ENCODE results near the gene UAP1. TPM values are rescaled to one million over a fixed set of nuclear protein-coding genes. Genes with fewer than 3 reads are reported as not detected.
"Not testable (repeated sequence)": the region's sequence is repeated elsewhere in the genome, so short reads cannot be mapped to it uniquely, and the experiment has no call there.

UAP1 gene
- total RNA-seq, 1 donor from 2014 or later = 103 TPM

- Histone ChIP-seq H4K20me1 (ENCODE audit: insufficient read depth, low read length) (peaks cover 34% of the 10 kb centered on the region), H3K9me3 (ENCODE audit: insufficient read depth, low read depth, low read length) (no peaks in the 10 kb centered on the region), H3K79me2 (ENCODE audit: insufficient read depth, low read length) (peaks cover 64% of the 10 kb centered on the region), H3K27me3 (ENCODE audit: insufficient read depth, low read length) (no peaks in the 10 kb centered on the region), H3K9ac (ENCODE audit: low read length) (no peak overlapping the region), H3K4me2 (ENCODE audit: low read length) (no peak overlapping the region), H2AFZ (ENCODE audit: low read depth, low read length) (no peak overlapping the region), H3K4me3 (ENCODE audit: insufficient read depth, low read depth, low read length) (no peak overlapping the region), H3K27ac (ENCODE audit: low read depth, low read length) (no peak overlapping the region), H3K36me3 (ENCODE audit: insufficient read depth, low read length) (peaks cover 56% of the 10 kb centered on the region), H3K4me1 (ENCODE audit: insufficient read depth, low read length) (no peaks in the 10 kb centered on the region)
- Mint-ChIP-seq H3K27me3 (ENCODE audit: low read depth, unreplicated experiment) (no peaks in the 10 kb centered on the region), H3K4me1 (ENCODE audit: low read depth, unreplicated experiment) (no peaks in the 10 kb centered on the region), H3K4me3 (ENCODE audit: unreplicated experiment) (no peak overlapping the region), H3K9me3 (ENCODE audit: unreplicated experiment) (no peaks in the 10 kb centered on the region), H3K36me3 (ENCODE audit: low read depth, unreplicated experiment) (peaks cover 4% of the 10 kb centered on the region), H3K27ac (ENCODE audit: unreplicated experiment) (no peak overlapping the region)
- TF ChIP-seq CTCF (IDR thresholded peaks at IDR 0.05; ENCODE audit: insufficient read depth, low read depth, low read length) = no peak
- FAIRE-seq = no peak
- DNase-seq (ENCODE audit: low read depth) = no peak
These were observed 18.8 kb downstream of the UAP1 start for GRCh38 chr1:162580308-162580707.

- not testable (repeated sequence) for H3K9me3 Mint-ChIP-seq (ENCODE audit: unreplicated experiment); FAIRE-seq; H2AFZ ChIP-seq (ENCODE audit: low read depth, low read length); DNase-seq (ENCODE audit: low read depth); H3K9ac ChIP-seq (ENCODE audit: low read length); H3K4me3 ChIP-seq (ENCODE audit: insufficient read depth, low read depth, low read length); H3K9me3 ChIP-seq (ENCODE audit: insufficient read depth, low read depth, low read length); H3K36me3 Mint-ChIP-seq (ENCODE audit: low read depth, unreplicated experiment); H3K27me3 Mint-ChIP-seq (ENCODE audit: low read depth, unreplicated experiment); H3K27ac Mint-ChIP-seq (ENCODE audit: unreplicated experiment); H3K4me2 ChIP-seq (ENCODE audit: low read length); H3K27ac ChIP-seq (ENCODE audit: low read depth, low read length); H3K4me1 ChIP-seq (ENCODE audit: insufficient read depth, low read length); H3K4me3 Mint-ChIP-seq (ENCODE audit: unreplicated experiment); H3K27me3 ChIP-seq (ENCODE audit: insufficient read depth, low read length); H3K4me1 Mint-ChIP-seq (ENCODE audit: low read depth, unreplicated experiment)
- peaks cover 23% of the 10 kb centered on the region for H4K20me1 ChIP-seq (ENCODE audit: insufficient read depth, low read length)
- peaks cover 39% of the 10 kb centered on the region for H3K79me2 ChIP-seq (ENCODE audit: insufficient read depth, low read length)
- H3K36me3 ChIP-seq (ENCODE audit: insufficient read depth, low read length) = peaks cover 64% of the 10 kb centered on the region
These were observed 21.4 kb downstream of the UAP1 start for GRCh38 chr1:162582901-162583300.

- not testable (repeated sequence) for FAIRE-seq; H3K27me3 ChIP-seq (ENCODE audit: insufficient read depth, low read length); H3K27ac ChIP-seq (ENCODE audit: low read depth, low read length)
These were observed 23.6 kb downstream of the UAP1 start for GRCh38 chr1:162585101-162585500.

GRCh38 chr1:162587347-162587746, 25.8 kb downstream of the UAP1 start:
- Histone ChIP-seq H3K79me2 (ENCODE audit: insufficient read depth, low read length) (peaks cover 12% of the 10 kb centered on the region), H4K20me1 (ENCODE audit: insufficient read depth, low read length) (peaks cover 25% of the 10 kb centered on the region), H3K27ac (ENCODE audit: low read depth, low read length) (no peak overlapping the region), H2AFZ (ENCODE audit: low read depth, low read length) (no peak overlapping the region), H3K36me3 (ENCODE audit: insufficient read depth, low read length) (peaks cover 54% of the 10 kb centered on the region), H3K9ac (ENCODE audit: low read length) (no peak overlapping the region), H3K4me3 (ENCODE audit: insufficient read depth, low read depth, low read length) (no peak overlapping the region), H3K4me2 (ENCODE audit: low read length) (no peak overlapping the region), H3K27me3 (ENCODE audit: insufficient read depth, low read length) (no peaks in the 10 kb centered on the region), H3K4me1 (ENCODE audit: insufficient read depth, low read length) (no peaks in the 10 kb centered on the region), H3K9me3 (ENCODE audit: insufficient read depth, low read depth, low read length) (no peaks in the 10 kb centered on the region)
- Mint-ChIP-seq H3K36me3 (ENCODE audit: low read depth, unreplicated experiment) (peaks cover 8% of the 10 kb centered on the region), H3K4me3 (ENCODE audit: unreplicated experiment) (no peak overlapping the region), H3K27ac (ENCODE audit: unreplicated experiment) (no peak overlapping the region), H3K27me3 (ENCODE audit: low read depth, unreplicated experiment) (no peaks in the 10 kb centered on the region), H3K4me1 (ENCODE audit: low read depth, unreplicated experiment) (peaks cover 6% of the 10 kb centered on the region), H3K9me3 (ENCODE audit: unreplicated experiment) (no peaks in the 10 kb centered on the region)
- TF ChIP-seq EZH2 (IDR thresholded peaks at IDR 0.05; ENCODE audit: insufficient read depth, low read length) (no peak), CTCF (IDR thresholded peaks at IDR 0.05; ENCODE audit: insufficient read depth, low read depth, low read length) (no peak)
- DNase-seq (ENCODE audit: low read depth) (no peak), FAIRE-seq (no peak)

More at GRCh38 chr1:162585101-162585500, 23.6 kb downstream of the UAP1 start:
- H3K36me3 ChIP-seq (ENCODE audit: insufficient read depth, low read length) = peaks cover 63% of the 10 kb centered on the region
- H3K4me3 Mint-ChIP-seq (ENCODE audit: unreplicated experiment); H3K27me3 Mint-ChIP-seq (ENCODE audit: low read depth, unreplicated experiment); H3K4me3 ChIP-seq (ENCODE audit: insufficient read depth, low read depth, low read length); H3K9me3 ChIP-seq (ENCODE audit: insufficient read depth, low read depth, low read length); H3K4me1 ChIP-seq (ENCODE audit: insufficient read depth, low read length); H3K4me2 ChIP-seq (ENCODE audit: low read length); H3K36me3 Mint-ChIP-seq (ENCODE audit: low read depth, unreplicated experiment); H3K4me1 Mint-ChIP-seq (ENCODE audit: low read depth, unreplicated experiment); H3K27ac Mint-ChIP-seq (ENCODE audit: unreplicated experiment); H3K9me3 Mint-ChIP-seq (ENCODE audit: unreplicated experiment); H3K9ac ChIP-seq (ENCODE audit: low read length); DNase-seq (ENCODE audit: low read depth); H2AFZ ChIP-seq (ENCODE audit: low read depth, low read length): not testable (repeated sequence)
- peaks cover 23% of the 10 kb centered on the region for H3K79me2 ChIP-seq (ENCODE audit: insufficient read depth, low read length)
- peaks cover 23% of the 10 kb centered on the region for H4K20me1 ChIP-seq (ENCODE audit: insufficient read depth, low read length)

All from astrocyte (in vitro differentiated cells and primary cell).